GM23248 (cell line): Measurements from ENCODE around the gene PTPN18. TPM values are rescaled to one million over a fixed set of nuclear protein-coding genes. Genes with fewer than 3 reads are reported as not detected.

ENCODE experiments used
- DNase-seq: peaks from one replicate; pipeline ENCODE4 v3.0.0-alpha.2; 2015
- H2AFZ ChIP-seq: fragments of 200-600 bp; sonication (generic); 2 replicates; pipeline ENCODE4 v1.6.1; 2016; ENCODE audit warnings: antibody characterized with exemption
- H3F3A ChIP-seq: fragments of 200-600 bp; sonication (generic); 2 replicates; pipeline ENCODE4 v1.6.1; 2016; ENCODE audit warnings: mild to moderate bottlenecking, antibody characterized with exemption, mixed run types; ENCODE audit not compliant: insufficient read depth
- H3K27ac ChIP-seq: fragments of 200-600 bp; sonication (generic); 2 replicates; pipeline ENCODE4 v1.5.1; 2016; ENCODE audit warnings: mild to moderate bottlenecking
- H3K27me3 ChIP-seq: fragments of 200-600 bp; sonication (generic); replicated peaks from 2 replicates; pipeline ENCODE4 v1.6.1; 2016; ENCODE audit warnings: mild to moderate bottlenecking; ENCODE audit not compliant: insufficient read depth
- H3K36me3 ChIP-seq: fragments of 200-600 bp; sonication (generic); 2 replicates; pipeline ENCODE4 v1.6.1; 2016; ENCODE audit warnings: low read depth, mild to moderate bottlenecking
- H3K4me1 ChIP-seq: fragments of 200-600 bp; sonication (generic); 2 replicates; pipeline ENCODE4 v1.6.1; 2016; ENCODE audit warnings: mild to moderate bottlenecking; ENCODE audit not compliant: insufficient read depth
- H3K4me2 ChIP-seq: fragments of 200-600 bp; sonication (generic); one replicate; pipeline ENCODE4 v1.6.1; 2016; ENCODE audit warnings: mild to moderate bottlenecking; ENCODE audit not compliant: unreplicated experiment
- H3K4me3 ChIP-seq: fragments of 200-600 bp; sonication (generic); 2 replicates; pipeline ENCODE4 v1.5.1; 2016; ENCODE audit warnings: mild to moderate bottlenecking
- H3K79me2 ChIP-seq: fragments of 200-600 bp; sonication (generic); 2 replicates; pipeline ENCODE4 v1.6.1; 2016; ENCODE audit warnings: mild to moderate bottlenecking; ENCODE audit not compliant: insufficient read depth
- H3K9ac ChIP-seq: fragments of 200-600 bp; sonication (generic); 2 replicates; pipeline ENCODE4 v1.6.1; 2016; ENCODE audit warnings: mild to moderate bottlenecking
- H3K9me2 ChIP-seq: fragments of 200-600 bp; sonication (generic); 2 replicates; pipeline ENCODE4 v1.6.1; 2016; ENCODE audit warnings: mixed run types, mild to moderate bottlenecking, moderate library complexity; ENCODE audit not compliant: insufficient read depth
- H3K9me3 ChIP-seq: fragments of 200-600 bp; sonication (generic); one replicate; pipeline ENCODE4 v1.6.1; 2017; ENCODE audit warnings: low read depth
- H4K20me1 ChIP-seq: fragments of 200-600 bp; sonication (generic); 2 replicates; pipeline ENCODE4 v1.6.0; 2016; ENCODE audit not compliant: insufficient read depth
- EZH2 ChIP-seq: fragments of 200-600 bp; sonication (generic); IDR thresholded peaks from 2 replicates; pipeline ENCODE4 v1.6.1; 2018; ENCODE audit warnings: antibody characterized with exemption, mild to moderate bottlenecking; ENCODE audit not compliant: insufficient read depth, poor library complexity, severe bottlenecking
- EZH2phosphoT487 ChIP-seq: fragments of 200-600 bp; sonication (generic); IDR thresholded peaks from 2 replicates; pipeline ENCODE4 v1.6.1; 2018; ENCODE audit warnings: antibody characterized with exemption, moderate library complexity, mild to moderate bottlenecking, low read depth; ENCODE audit not compliant: insufficient read depth
- WGBS, 2 experiments: methylation state at CpG; one replicate each; pipeline ENCODE4 v1.1.6; 2015 to 2017; ENCODE audit warnings: low lambda C conversion rate in 2 of 2, low coverage in 1 of 2; ENCODE audit errors: missing lambda C conversion rate in 2 of 2; 5-methylcytosine and 5-hydroxymethylcytosine counted together
- in situ Hi-C: fragments of 300-500 bp; cut with MboI; formaldehyde crosslinking; loops from 2 replicates; pipeline ENCODE4 v1.15.0; 2020
- polyA plus RNA-seq: library from polyadenylated mRNA; unstranded; fragments of >200 nt; fragmentation: Nextera tagmentation; extraction: Ambion mirVana; gene quantifications from 2 replicates; pipeline ENCODE4 v1.2.1, GENCODE V29; 2016
- total RNA-seq: library from RNA; depleted of rRNA; stranded (reverse); fragments of >200 nt; shearing (Covaris generic); gene quantifications from 2 replicates; pipeline ENCODE4 v1.2.3, GENCODE V29; 2014

PTPN18 gene
- total and polyA plus RNA-seq, 2 experiments from 2014 or later: 17.5 to 19.2 TPM

GRCh38 chr2:130387804-130388203, 31.9 kb downstream of the PTPN18 start:
- H3K9me3 ChIP-seq: no peaks in the 10 kb centered on the region
- 37 to 42% methylated on average over 4 of the region's 4 CpGs for WGBS, 2 experiments
- no peak overlapping the region for H3K4me2 ChIP-seq

GRCh38 chr2:130388221-130388907, 32.5 kb downstream of the PTPN18 start:
- no peak overlapping the region for H3K9ac ChIP-seq
- H3K9me3 ChIP-seq: no peaks in the 10 kb centered on the region
- no peak overlapping the region for H3K4me3 ChIP-seq
- in situ Hi-C loops: no loop called here
- TF ChIP-seq EZH2 (no peak), EZH2phosphoT487 (no peak)
- no peaks in the 10 kb centered on the region for H3K27me3 ChIP-seq
- WGBS, 2 experiments: 86 to 92% methylated on average over 8 of the region's 8 CpGs
- peaks cover 6% of the 10 kb centered on the region; the same call in 1 of the 2 replicates for H3K4me1 ChIP-seq
- H3K36me3 ChIP-seq: no peaks in the 10 kb centered on the region
- H3K27ac ChIP-seq: no peak overlapping the region
- no peaks in the 10 kb centered on the region for H3K9me2 ChIP-seq
- DNase-seq: no peak
- no peaks in the 10 kb centered on the region for H4K20me1 ChIP-seq
- H3K79me2 ChIP-seq: no peaks in the 10 kb centered on the region
- H2AFZ ChIP-seq: no peak overlapping the region
- H3F3A ChIP-seq: peaks cover 3% of the 10 kb centered on the region; the same call in 1 of the 2 replicates
- no peak overlapping the region for H3K4me2 ChIP-seq

More at GRCh38 chr2:130387804-130388203, 31.9 kb downstream of the PTPN18 start:
- TF ChIP-seq EZH2 (no peak), EZH2phosphoT487 (no peak)
- H3K27me3 ChIP-seq: no peaks in the 10 kb centered on the region
- peaks cover 6% of the 10 kb centered on the region; the same call in 1 of the 2 replicates for H3K4me1 ChIP-seq
- H3K79me2 ChIP-seq: peaks cover 4% of the 10 kb centered on the region; the same call in 1 of the 2 replicates
- DNase-seq: no peak
- no peak overlapping the region for H3K9ac ChIP-seq
- H3K27ac ChIP-seq: no peak overlapping the region
- H3K36me3 ChIP-seq: no peaks in the 10 kb centered on the region
- no peaks in the 10 kb centered on the region for H3K9me2 ChIP-seq
- in situ Hi-C loops: no loop called here
- no peaks in the 10 kb centered on the region for H4K20me1 ChIP-seq
- peaks cover 3% of the 10 kb centered on the region; the same call in 1 of the 2 replicates for H3F3A ChIP-seq
- no peak overlapping the region for H3K4me3 ChIP-seq
- H2AFZ ChIP-seq: no peak overlapping the region

DNA sequence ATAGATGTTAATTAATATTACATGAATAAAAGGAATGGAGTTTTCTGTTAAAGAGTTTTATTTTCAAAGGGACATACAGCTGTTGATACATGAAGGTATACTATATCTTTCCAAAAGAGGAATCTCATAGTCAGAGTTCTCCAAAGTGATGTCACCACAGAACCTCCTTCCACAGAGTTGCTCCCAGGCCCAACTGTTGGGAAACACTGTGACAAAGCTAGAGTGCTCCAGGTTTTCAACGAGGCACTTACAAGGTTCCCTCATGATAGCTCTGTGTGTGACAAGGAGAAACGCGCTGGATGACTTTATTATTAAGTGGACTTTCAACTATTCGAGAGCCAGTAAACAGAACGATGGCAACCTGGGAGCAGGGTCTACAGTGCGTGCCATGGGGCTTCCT, 33.5 kb downstream of the PTPN18 start:
- peak; percentile 32 for DNase-seq
- H3K9ac ChIP-seq: no peak overlapping the region
- H3K4me1 ChIP-seq: peaks cover 6% of the 10 kb centered on the region; the same call in 1 of the 2 replicates
- H3F3A ChIP-seq: peaks cover 3% of the 10 kb centered on the region; the same call in 1 of the 2 replicates
- no peaks in the 10 kb centered on the region for H3K79me2 ChIP-seq
- no peak overlapping the region for H3K4me2 ChIP-seq
- no peaks in the 10 kb centered on the region for H3K9me3 ChIP-seq
- H3K36me3 ChIP-seq: no peaks in the 10 kb centered on the region
- no peak overlapping the region for H3K27ac ChIP-seq
- no peaks in the 10 kb centered on the region for H4K20me1 ChIP-seq
- H3K4me3 ChIP-seq: no peak overlapping the region
- 71 to 74% methylated on average over 6 of the region's 6 CpGs for WGBS, 2 experiments
- TF ChIP-seq EZH2 (no peak), EZH2phosphoT487 (no peak)
- no peak overlapping the region for H2AFZ ChIP-seq
- in situ Hi-C loops: no loop called here
- no peaks in the 10 kb centered on the region for H3K27me3 ChIP-seq
- no peaks in the 10 kb centered on the region for H3K9me2 ChIP-seq

- TF ChIP-seq EZH2phosphoT487: no peak
- no peak for TF ChIP-seq EZH2
- in situ Hi-C loops: no loop called here
- WGBS, 2 experiments: 74 to 87% methylated on average over 3 of the region's 3 CpGs
- no peaks in the 10 kb centered on the region for H3K9me2 ChIP-seq
- no peaks in the 10 kb centered on the region for H4K20me1 ChIP-seq
- no peak overlapping the region for H3K9ac ChIP-seq
- H3K4me2 ChIP-seq: no peak overlapping the region
- no peaks in the 10 kb centered on the region for H3K9me3 ChIP-seq
- no peaks in the 10 kb centered on the region for H3K27me3 ChIP-seq
- H3K36me3 ChIP-seq: no peaks in the 10 kb centered on the region
- no peak overlapping the region for H3K4me3 ChIP-seq
- DNase-seq: no peak
- H3F3A ChIP-seq: peaks cover 3% of the 10 kb centered on the region; the same call in 1 of the 2 replicates
- H3K4me1 ChIP-seq: peaks cover 6% of the 10 kb centered on the region; the same call in 1 of the 2 replicates
- no peak overlapping the region for H2AFZ ChIP-seq
- no peak overlapping the region for H3K27ac ChIP-seq
- no peaks in the 10 kb centered on the region for H3K79me2 ChIP-seq
Observed at GRCh38 chr2:130389783-130390182, 33.9 kb downstream of the PTPN18 start.
